K562 (cell line): ENCODE data around the gene PUSL1. TPM values are rescaled to one million over a fixed set of nuclear protein-coding genes. Genes with fewer than 3 reads are reported as not detected.

Experiments
- CHD2 ChIP-seq: IDR thresholded peaks from 2 replicates; pipeline ENCODE4 v1.6.1; 2011; ENCODE audit warnings: low read depth, low read length
- IFI16 ChIP-seq: fragments of 250-450 bp; sonication (Bioruptor Pico); IDR thresholded peaks from 2 replicates; pipeline ENCODE4 v2.1.2; 2022; ENCODE audit warnings: mild to moderate bottlenecking, inconsistent platforms
- NFATC3 ChIP-seq: fragments of 450-650 bp; IDR thresholded peaks from 2 replicates; pipeline ENCODE4 v1.6.1; 2017; ENCODE audit warnings: mild to moderate bottlenecking
- NFE2L1 ChIP-seq: fragments of 450-650 bp; IDR thresholded peaks from 2 replicates; pipeline ENCODE4 v1.6.1; 2016; ENCODE audit warnings: missing genetic modification characterization, low read depth, mild to moderate bottlenecking, missing compliant biosample characterization, moderate library complexity, borderline replicate concordance
- NR1H2 ChIP-seq: sonication (generic); formaldehyde crosslinking; IDR thresholded peaks from 2 replicates; pipeline ENCODE4 v1.4.0; 2020; ENCODE audit warnings: mild to moderate bottlenecking, missing genetic modification reagents
- POLR3A ChIP-seq: IDR thresholded peaks from 2 replicates; pipeline ENCODE4 v1.6.1; 2011; ENCODE audit warnings: borderline replicate concordance, mild to moderate bottlenecking, moderate library complexity; ENCODE audit not compliant: insufficient read length, insufficient read depth; ENCODE audit errors: extremely low read depth
- PYGO2 ChIP-seq: fragments of 450-650 bp; IDR thresholded peaks from 2 replicates; pipeline ENCODE4 v1.6.1; 2016; ENCODE audit warnings: mild to moderate bottlenecking, missing genetic modification characterization, moderate library complexity, missing compliant biosample characterization
- RAD51 ChIP-seq: fragments of 450-650 bp; IDR thresholded peaks from 2 replicates; pipeline ENCODE4 v1.7.1; 2016; ENCODE audit warnings: low read depth, mild to moderate bottlenecking, borderline replicate concordance
- RBM17 ChIP-seq: fragments of 200-400 bp; formaldehyde crosslinking; IDR thresholded peaks from 2 replicates; pipeline ENCODE4 v1.6.1; 2017; ENCODE audit warnings: low read depth, mild to moderate bottlenecking, low read length, borderline replicate concordance
- TSC22D4 ChIP-seq: fragments of 450-650 bp; IDR thresholded peaks from 2 replicates; pipeline ENCODE4 v1.6.1; 2016; ENCODE audit warnings: missing genetic modification characterization, missing biosample characterization, control low read depth
- YY1 ChIP-seq, 3 experiments: IDR thresholded peaks; 2 replicates each; pipeline ENCODE4 v1.6.1; 2011; ENCODE audit warnings: low read length in 2 of 3, mild to moderate bottlenecking in 2 of 3, moderate library complexity in 2 of 3, borderline replicate concordance in 1 of 3, control low read depth in 1 of 3, low read depth in 1 of 3; ENCODE audit not compliant: insufficient read depth in 3 of 3, insufficient replicate concordance in 2 of 3, control insufficient read depth in 1 of 3, insufficient read length in 1 of 3; ENCODE audit errors: extremely low read depth in 1 of 3
- ZNF316 ChIP-seq: fragments of 450-650 bp; IDR thresholded peaks from 2 replicates; pipeline ENCODE4 v1.6.1; 2016
- ZNF696 ChIP-seq: fragments of 250-450 bp; sonication (Bioruptor Pico); conservative IDR thresholded peaks from 2 replicates; pipeline ENCODE4 v1.4.0; 2020; ENCODE audit warnings: mild to moderate bottlenecking, moderate library complexity
- ZNF717 ChIP-seq: fragments of 250-450 bp; sonication (Bioruptor Pico); IDR thresholded peaks from 2 replicates; pipeline ENCODE4 v1.5.0; 2021
- ZNF77 ChIP-seq: fragments of 250-450 bp; sonication (Bioruptor Pico); IDR thresholded peaks from 2 replicates; pipeline ENCODE4 v1.5.0; 2020
- polyA plus RNA-seq, 8 experiments: library from polyadenylated mRNA; depleted of rRNA in 4 of 8; stranded (reverse) in 5 of 8; unstranded in 3 of 8; fragments of >200 nt; fragmentation: Nextera tagmentation in 2 of 8; fragmentation: Illumina TruSeq in 1 of 8; extraction: Ambion mirVana in 2 of 8; extraction: Trizol in 1 of 8; gene quantifications; 2 replicates each; pipeline versions ENCODE4 v1.2.1 to v1.2.3, GENCODE V29; 2011 to 2014; ENCODE audit warnings: inconsistent platforms in 1 of 8, missing spikeins in 1 of 8
- total RNA-seq, 7 experiments: library from RNA; depleted of rRNA in 6 of 7; stranded (reverse); fragments of >200 nt in 6 of 7; fragmentation: Illumina TruSeq in 2 of 7; extraction: Trizol in 2 of 7; gene quantifications; 2 replicates each; pipeline versions ENCODE4 v1.2.1 to v1.2.3, GENCODE V29; 2011 to 2021; ENCODE audit warnings: low replicate concordance in 1 of 7
- TF ChIP-seq, protein P1 (sequence below): fragments of 450-650 bp; IDR thresholded peaks from 2 replicates; pipeline ENCODE4 v1.6.1; 2016; ENCODE audit warnings: missing biosample characterization, missing genetic modification characterization
- TF ChIP-seq, protein P2 (sequence below): sonication (generic); formaldehyde crosslinking; IDR thresholded peaks from 2 replicates; pipeline ENCODE4 v1.8.0; 2023; ENCODE audit warnings: mild to moderate bottlenecking, missing genetic modification reagents
- TF ChIP-seq, protein P3 (sequence below): fragments of 200-400 bp; formaldehyde crosslinking; IDR thresholded peaks from 2 replicates; pipeline ENCODE4 v1.6.1; 2017; ENCODE audit warnings: mild to moderate bottlenecking, low read depth, low read length, moderate library complexity
- TF ChIP-seq, protein P4 (sequence below): sonication (generic); formaldehyde crosslinking; IDR thresholded peaks from 2 replicates; pipeline ENCODE4 v1.8.0; 2022; ENCODE audit warnings: missing genetic modification reagents, mild to moderate bottlenecking, borderline replicate concordance

Gene PUSL1
- total and polyA plus RNA-seq, 9 of the 15 experiments (the other 6 are each of a cell fraction or from before 2014, with no cell fraction given): 0.62 to 86.9 (median 13.6) TPM

DNA sequence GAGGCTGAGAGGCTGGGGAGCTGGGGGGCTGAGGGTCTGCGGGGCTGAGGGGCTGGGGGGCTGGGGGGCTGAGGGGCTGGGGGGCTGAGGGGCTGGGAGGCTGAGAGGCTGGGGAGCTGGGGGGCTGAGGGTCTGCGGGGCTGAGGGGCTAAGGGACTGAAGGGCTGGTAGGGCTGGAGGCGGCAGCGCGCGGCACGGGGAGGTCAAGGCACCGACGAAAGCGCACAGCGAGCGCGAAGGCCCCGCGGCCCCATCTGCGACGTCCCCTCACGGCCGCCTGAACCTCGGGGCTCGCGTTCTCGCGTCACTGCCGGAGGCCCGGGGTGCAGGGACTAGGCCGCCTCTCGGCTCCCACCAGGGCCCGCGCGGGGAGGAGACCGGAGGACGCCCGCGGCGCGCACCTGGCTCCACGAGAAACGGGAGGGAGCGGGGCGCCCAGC, 15.7 kb downstream of the PUSL1 start (continued):
- TF ChIP-seq, protein P1, sequence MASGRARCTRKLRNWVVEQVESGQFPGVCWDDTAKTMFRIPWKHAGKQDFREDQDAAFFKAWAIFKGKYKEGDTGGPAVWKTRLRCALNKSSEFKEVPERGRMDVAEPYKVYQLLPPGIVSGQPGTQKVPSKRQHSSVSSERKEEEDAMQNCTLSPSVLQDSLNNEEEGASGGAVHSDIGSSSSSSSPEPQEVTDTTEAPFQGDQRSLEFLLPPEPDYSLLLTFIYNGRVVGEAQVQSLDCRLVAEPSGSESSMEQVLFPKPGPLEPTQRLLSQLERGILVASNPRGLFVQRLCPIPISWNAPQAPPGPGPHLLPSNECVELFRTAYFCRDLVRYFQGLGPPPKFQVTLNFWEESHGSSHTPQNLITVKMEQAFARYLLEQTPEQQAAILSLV (tag): no peak
- TF ChIP-seq YY1 (IDR thresholded peaks at IDR 0.05; ENCODE audit: borderline replicate concordance in 1 of 3, control insufficient read depth in 1 of 3, extremely low read depth in 1 of 3, insufficient read depth in 3 of 3, insufficient read length in 1 of 3, insufficient replicate concordance in 2 of 3, low read depth in 1 of 3, low read length in 2 of 3) (no peak), ZNF696 (no peak), PYGO2 (tag) (no peak), POLR3A (no peak), RAD51 (no peak), NFE2L1 (tag) (no peak), TSC22D4 (tag) (no peak), ZNF717 (CRISPR knock-in tag) (no peak), ZNF316 (no peak), RBM17 (no peak), IFI16 (CRISPR knock-in tag) (no peak), ZNF77 (CRISPR knock-in tag) (no peak), CHD2 (peak; percentile 59), NR1H2 (CRISPR knock-in tag) (no peak), NFATC3 (no peak)
- TF ChIP-seq, protein P2, sequence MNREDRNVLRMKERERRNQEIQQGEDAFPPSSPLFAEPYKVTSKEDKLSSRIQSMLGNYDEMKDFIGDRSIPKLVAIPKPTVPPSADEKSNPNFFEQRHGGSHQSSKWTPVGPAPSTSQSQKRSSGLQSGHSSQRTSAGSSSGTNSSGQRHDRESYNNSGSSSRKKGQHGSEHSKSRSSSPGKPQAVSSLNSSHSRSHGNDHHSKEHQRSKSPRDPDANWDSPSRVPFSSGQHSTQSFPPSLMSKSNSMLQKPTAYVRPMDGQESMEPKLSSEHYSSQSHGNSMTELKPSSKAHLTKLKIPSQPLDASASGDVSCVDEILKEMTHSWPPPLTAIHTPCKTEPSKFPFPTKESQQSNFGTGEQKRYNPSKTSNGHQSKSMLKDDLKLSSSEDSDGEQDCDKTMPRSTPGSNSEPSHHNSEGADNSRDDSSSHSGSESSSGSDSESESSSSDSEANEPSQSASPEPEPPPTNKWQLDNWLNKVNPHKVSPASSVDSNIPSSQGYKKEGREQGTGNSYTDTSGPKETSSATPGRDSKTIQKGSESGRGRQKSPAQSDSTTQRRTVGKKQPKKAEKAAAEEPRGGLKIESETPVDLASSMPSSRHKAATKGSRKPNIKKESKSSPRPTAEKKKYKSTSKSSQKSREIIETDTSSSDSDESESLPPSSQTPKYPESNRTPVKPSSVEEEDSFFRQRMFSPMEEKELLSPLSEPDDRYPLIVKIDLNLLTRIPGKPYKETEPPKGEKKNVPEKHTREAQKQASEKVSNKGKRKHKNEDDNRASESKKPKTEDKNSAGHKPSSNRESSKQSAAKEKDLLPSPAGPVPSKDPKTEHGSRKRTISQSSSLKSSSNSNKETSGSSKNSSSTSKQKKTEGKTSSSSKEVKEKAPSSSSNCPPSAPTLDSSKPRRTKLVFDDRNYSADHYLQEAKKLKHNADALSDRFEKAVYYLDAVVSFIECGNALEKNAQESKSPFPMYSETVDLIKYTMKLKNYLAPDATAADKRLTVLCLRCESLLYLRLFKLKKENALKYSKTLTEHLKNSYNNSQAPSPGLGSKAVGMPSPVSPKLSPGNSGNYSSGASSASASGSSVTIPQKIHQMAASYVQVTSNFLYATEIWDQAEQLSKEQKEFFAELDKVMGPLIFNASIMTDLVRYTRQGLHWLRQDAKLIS (CRISPR knock-in tag): no peak
- TF ChIP-seq, protein P3, sequence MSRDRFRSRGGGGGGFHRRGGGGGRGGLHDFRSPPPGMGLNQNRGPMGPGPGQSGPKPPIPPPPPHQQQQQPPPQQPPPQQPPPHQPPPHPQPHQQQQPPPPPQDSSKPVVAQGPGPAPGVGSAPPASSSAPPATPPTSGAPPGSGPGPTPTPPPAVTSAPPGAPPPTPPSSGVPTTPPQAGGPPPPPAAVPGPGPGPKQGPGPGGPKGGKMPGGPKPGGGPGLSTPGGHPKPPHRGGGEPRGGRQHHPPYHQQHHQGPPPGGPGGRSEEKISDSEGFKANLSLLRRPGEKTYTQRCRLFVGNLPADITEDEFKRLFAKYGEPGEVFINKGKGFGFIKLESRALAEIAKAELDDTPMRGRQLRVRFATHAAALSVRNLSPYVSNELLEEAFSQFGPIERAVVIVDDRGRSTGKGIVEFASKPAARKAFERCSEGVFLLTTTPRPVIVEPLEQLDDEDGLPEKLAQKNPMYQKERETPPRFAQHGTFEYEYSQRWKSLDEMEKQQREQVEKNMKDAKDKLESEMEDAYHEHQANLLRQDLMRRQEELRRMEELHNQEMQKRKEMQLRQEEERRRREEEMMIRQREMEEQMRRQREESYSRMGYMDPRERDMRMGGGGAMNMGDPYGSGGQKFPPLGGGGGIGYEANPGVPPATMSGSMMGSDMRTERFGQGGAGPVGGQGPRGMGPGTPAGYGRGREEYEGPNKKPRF: no peak
- TF ChIP-seq, protein P4, sequence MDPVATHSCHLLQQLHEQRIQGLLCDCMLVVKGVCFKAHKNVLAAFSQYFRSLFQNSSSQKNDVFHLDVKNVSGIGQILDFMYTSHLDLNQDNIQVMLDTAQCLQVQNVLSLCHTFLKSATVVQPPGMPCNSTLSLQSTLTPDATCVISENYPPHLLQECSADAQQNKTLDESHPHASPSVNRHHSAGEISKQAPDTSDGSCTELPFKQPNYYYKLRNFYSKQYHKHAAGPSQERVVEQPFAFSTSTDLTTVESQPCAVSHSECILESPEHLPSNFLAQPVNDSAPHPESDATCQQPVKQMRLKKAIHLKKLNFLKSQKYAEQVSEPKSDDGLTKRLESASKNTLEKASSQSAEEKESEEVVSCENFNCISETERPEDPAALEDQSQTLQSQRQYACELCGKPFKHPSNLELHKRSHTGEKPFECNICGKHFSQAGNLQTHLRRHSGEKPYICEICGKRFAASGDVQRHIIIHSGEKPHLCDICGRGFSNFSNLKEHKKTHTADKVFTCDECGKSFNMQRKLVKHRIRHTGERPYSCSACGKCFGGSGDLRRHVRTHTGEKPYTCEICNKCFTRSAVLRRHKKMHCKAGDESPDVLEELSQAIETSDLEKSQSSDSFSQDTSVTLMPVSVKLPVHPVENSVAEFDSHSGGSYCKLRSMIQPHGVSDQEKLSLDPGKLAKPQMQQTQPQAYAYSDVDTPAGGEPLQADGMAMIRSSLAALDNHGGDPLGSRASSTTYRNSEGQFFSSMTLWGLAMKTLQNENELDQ (CRISPR knock-in tag): no peak
